Islet of Langerhans (tissue), 1 donor: Measurements from ENCODE around the gene PDCD2L.
"Not testable (repeated sequence)": the region's sequence is repeated elsewhere in the genome, so short reads cannot be mapped to it uniquely, and the experiment has no call there.

Source experiments
- FAIRE-seq: peaks from one replicate; lab custom pipeline; 2011; peaks lifted over from hg19 to GRCh38; lab: Jason Lieb, UNC

The PDCD2L gene

GRCh38 chr19:34416021-34416545 is 11.9 kb downstream of the PDCD2L start:
- no peak for FAIRE-seq

- FAIRE-seq, result no peak
These were observed 14.1 kb downstream of the PDCD2L start for GRCh38 chr19:34418300-34418699.

DNA sequence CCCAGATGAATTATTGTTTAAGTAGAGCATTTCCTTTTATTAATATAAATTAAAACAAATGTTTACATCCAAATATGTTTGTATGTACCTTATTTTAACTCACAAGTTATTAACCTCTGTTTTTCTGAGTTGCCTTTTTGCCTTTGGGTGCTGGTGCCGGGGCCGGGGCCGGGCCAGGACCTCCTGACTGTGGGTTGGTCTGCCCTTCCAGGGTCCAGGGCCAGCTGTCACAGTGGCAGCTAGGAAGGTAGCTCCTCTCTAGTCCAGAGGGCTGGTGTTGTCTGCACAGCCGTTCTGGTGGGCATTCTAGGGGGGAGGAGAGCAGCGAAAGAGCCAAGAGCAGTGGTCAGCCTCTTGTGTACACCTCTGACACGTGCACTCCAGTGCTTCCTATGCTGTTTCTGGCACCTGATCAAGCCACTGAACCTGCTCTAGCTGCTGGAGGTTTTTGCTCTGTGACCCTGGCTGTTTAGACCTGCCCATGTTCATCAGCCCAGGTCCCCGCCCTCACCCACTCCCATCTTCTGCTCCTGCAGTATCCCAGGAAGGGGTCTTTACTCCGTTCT is 22.0 kb downstream of the PDCD2L start:
- no peak for FAIRE-seq

GRCh38 chr19:34428549-34429285 is 24.5 kb downstream of the PDCD2L start:
- no peak for FAIRE-seq

GRCh38 chr19:34429553-34429952 is 25.4 kb downstream of the PDCD2L start:
- no peak for FAIRE-seq

DNA sequence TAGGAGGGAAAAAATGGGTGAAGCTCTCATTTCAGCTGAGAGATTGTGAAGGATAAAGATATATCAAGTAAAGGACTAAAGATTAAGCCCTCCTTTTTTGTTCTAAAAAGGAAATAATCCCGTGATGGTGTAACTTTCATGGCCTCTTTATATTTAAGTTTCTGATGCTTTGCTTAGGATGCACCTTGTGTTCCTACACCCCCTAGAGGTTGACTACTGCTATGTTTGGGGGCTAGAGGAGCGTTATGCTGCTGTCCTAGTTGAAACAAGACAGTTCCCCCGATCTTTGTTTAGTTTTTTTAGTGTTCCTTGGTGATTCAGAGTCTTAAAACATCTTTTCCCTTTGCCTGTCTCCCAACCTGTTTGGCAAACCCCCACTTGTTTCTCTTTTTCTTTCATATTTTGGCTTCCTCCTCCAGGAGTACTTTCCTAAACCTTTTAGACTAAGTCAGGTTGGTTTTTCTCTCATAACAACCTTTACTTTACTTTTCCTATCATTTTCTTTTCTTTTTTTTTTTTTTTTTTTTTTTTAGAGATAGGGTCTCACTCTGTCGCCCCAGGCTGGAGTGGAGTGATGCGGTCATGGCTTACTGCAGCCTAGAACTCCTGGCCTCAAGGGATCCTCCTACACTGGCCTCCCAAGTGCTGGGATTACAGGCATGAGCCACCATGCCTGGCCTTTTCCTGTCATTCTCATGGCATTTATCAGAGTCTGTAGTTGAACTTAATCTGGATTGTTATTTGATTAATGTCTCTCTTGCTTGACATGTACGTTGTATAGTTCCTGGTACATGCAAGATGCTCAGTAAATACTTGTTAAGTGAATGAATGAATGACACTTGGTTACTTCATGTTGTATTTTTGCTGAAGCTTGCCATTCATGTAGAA is 26.8 kb downstream of the PDCD2L start:
- FAIRE-seq, result no peak

DNA sequence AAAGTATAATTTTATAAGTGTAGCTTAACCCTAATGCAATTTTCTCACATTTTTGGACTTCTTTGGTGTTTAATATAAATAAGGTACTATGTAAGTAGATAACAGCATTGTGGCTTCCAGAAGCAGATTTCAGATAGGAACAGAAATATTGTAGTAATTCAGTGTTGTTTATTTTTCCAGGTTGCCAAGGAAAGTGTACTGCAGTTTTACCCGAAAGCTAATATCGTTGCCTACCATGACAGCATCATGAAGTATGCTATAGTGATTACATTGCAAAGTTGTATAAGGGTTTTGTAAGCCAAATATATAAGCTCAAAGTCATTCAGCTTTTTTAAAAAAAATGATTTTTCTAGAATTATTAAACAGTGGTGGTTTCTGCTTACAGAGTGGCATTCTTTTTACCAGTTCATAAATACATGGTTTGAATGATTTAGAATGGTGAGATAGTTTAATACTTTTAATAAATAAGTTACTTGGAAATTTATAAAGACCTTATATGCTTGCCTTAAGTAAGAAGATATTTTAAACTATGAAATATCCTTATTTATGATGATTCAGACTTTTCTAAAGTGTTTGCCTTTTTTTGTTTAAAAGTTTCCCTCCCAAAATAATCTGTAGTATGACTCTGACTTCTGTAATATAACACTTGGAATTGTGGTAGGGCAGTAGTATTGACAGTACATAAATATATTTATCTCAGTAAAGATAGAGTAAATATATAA is 27.6 kb downstream of the PDCD2L start:
- FAIRE-seq, result no peak

- FAIRE-seq, result no peak
These were observed 28.6 kb downstream of the PDCD2L start for GRCh38 chr19:34432797-34433196.

GRCh38 chr19:34436716-34437115 is 32.5 kb downstream of the PDCD2L start:
- FAIRE-seq, result no peak

DNA sequence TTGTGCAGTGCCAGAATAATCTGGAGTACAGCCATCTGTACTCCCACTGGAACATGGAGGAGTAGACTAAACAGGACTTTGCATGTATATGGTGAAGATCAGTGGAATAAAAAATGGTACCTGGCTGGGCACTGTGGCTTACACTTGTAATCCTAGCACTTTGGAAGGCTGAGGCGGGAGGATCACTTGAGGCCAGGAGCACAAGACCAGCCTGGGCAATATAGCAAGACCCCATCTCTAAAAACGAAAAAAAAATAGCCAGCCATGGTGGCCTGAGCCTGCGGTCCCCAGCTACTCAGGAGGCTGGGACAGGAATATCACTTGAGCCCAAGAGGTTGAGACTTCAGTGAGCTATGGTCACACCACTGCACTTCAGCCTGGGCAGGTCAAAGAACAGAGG is 44.0 kb downstream of the PDCD2L start:
- FAIRE-seq, result no peak

DNA sequence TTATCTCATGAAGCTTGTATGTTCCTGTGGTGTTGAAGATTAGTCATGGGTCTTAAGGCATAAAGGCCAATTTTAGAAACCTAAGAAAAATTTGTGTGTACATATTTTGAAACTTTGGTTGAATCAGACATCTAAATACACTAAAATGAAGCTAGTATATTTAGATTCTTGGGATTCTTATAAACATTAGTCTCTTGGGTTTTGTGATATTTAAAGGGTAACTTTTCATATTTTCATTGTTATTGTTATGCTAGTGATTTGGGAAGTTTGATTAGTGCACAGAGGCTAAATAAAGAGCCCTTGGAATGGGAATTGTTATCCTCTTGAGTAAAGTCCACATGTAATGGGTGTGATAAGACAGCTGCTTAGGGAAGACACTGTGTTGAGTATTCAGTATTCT is 48.5 kb downstream of the PDCD2L start:
- no peak for FAIRE-seq

GRCh38 chr19:34454091-34454490 is 49.9 kb downstream of the PDCD2L start:
- no peak for FAIRE-seq

GRCh38 chr19:34454685-34455084 is 50.5 kb downstream of the PDCD2L start:
- FAIRE-seq, result no peak

GRCh38 chr19:34455783-34456480 is 51.7 kb downstream of the PDCD2L start:
- not testable (repeated sequence) for FAIRE-seq

GRCh38 chr19:34457446-34457845 is 53.2 kb downstream of the PDCD2L start:
- FAIRE-seq, result no peak

GRCh38 chr19:34458677-34459076 is 54.5 kb downstream of the PDCD2L start:
- no peak for FAIRE-seq

DNA sequence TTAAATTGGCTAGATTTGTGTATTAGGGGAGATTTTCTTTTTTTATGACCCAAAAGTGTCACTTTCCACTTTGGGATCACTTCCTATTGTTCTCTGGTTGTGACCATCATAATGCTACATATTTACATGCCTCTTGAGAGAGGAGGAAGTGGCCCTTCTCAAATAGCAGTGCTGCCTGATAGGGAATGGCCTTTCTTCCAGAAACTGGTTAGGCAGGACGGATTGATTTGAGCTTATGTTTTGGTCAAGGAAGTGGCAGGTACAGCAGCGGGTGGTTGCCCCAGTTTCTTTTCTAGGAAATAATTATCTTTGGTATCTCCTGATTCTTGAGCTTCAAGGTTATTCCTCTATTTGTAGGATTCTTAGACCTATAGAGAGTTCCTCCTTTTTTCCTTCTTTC is 55.4 kb downstream of the PDCD2L start:
- no peak for FAIRE-seq

DNA sequence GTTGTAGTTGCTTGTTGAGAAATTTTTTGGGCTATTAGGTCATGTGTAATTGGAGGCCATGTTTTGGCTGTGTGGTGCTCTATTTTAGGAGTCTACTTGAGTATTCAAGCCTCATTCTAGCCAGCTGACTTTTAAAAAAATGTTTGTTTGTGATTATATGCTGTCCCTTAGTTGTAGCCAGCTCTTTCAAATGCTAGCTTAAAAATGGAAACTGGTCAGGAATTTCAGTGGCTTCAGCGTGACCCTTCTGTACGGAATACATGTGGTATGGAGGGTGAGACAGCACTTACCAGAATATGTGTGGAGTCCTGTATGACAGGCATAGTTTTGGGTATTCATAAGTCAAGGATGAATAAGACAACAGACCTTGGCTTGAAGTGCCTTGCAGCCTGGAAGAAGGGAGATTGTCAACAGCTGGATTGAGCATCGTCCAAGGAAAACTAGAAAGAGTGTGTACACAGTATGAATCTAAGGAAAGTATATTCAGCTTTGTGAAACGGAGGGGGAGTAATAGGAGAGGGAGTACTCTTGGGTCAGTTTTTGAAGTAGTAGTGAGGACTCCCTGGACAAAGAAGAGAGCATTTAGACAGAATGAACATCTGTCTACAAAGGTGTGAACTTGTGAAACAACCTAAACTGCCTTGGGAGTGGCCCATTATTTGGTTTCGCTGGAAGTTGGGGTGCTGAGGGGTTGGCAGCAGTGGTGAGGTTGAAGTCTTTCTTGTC is 57.3 kb downstream of the PDCD2L start:
- FAIRE-seq, result no peak

- not testable (repeated sequence) for FAIRE-seq
These were observed 60.6 kb downstream of the PDCD2L start for GRCh38 chr19:34464785-34465184.

DNA sequence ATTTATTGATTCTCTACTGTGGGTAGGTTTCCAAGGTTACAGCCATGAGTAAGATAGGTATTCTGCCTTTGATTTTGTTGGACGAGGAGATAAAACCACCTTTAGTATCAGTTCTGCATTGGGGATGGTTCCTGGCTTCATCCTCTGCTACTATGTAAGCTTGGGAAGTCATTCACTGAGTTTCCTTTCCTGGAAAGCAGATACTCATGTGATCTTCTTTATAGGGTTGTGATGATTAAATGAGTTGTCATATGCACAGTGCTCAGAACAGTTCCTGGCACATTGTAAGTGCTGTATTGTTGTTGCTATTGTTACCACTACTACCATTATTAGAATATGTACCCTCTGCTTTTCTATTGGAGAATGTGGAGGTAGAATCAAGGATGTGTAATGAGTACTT is 64.2 kb downstream of the PDCD2L start:
- FAIRE-seq, result no peak

- FAIRE-seq, result not testable (repeated sequence)
These were observed 64.8 kb downstream of the PDCD2L start for GRCh38 chr19:34469026-34469425.
